OCI-LY3 (cell line): ENCODE measurements around the gene POLR1C.

Experiments used
- EZH2phosphoT487 ChIP-seq: fragments of 200-600 bp; shearing (Covaris generic); IDR thresholded peaks from 2 replicates; pipeline ENCODE4 v1.6.1; 2018; ENCODE audit warnings: antibody characterized with exemption, mixed run types, low read depth
- TF ChIP-seq, protein P1 (sequence below): fragments of 200-600, 300-600 bp; sonication (generic); IDR thresholded peaks from 2 replicates; pipeline ENCODE4 v1.5.1; 2014; ENCODE audit warnings: antibody characterized with exemption, low read length, low read depth

DNA sequence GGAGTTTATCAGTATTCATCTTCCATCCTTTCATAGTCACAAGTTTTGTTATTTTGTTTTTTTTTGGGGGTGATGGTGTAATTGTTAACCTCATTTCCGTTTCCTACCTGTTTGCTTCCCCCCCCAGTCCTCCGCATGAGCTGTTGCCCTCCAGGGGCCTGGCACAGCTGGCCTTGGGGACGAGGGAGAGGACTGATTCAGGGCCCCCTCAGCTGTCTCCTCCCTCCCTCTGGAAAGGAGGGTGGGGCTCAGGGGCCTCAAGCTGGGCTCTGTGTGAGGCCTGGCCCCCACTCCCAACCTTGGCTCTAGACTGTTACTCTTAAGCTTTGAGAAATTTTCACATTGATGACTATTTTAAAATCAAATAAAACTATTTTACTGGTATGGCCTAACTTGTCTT, 10.7 kb upstream of the POLR1C start:
- TF ChIP-seq, protein P1, sequence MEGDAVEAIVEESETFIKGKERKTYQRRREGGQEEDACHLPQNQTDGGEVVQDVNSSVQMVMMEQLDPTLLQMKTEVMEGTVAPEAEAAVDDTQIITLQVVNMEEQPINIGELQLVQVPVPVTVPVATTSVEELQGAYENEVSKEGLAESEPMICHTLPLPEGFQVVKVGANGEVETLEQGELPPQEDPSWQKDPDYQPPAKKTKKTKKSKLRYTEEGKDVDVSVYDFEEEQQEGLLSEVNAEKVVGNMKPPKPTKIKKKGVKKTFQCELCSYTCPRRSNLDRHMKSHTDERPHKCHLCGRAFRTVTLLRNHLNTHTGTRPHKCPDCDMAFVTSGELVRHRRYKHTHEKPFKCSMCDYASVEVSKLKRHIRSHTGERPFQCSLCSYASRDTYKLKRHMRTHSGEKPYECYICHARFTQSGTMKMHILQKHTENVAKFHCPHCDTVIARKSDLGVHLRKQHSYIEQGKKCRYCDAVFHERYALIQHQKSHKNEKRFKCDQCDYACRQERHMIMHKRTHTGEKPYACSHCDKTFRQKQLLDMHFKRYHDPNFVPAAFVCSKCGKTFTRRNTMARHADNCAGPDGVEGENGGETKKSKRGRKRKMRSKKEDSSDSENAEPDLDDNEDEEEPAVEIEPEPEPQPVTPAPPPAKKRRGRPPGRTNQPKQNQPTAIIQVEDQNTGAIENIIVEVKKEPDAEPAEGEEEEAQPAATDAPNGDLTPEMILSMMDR = no peak
- TF ChIP-seq EZH2phosphoT487 = no peak
